HepG2 (cell line): ENCODE data around the gene MORF4L1. TPM values are rescaled to one million over a fixed set of nuclear protein-coding genes. Genes with fewer than 3 reads are reported as not detected.

Source experiments
- GMEB1 ChIP-seq: sonication (generic); formaldehyde crosslinking; IDR thresholded peaks from 2 replicates; pipeline ENCODE4 v1.5.1; 2020; ENCODE audit warnings: missing genetic modification reagents, mild to moderate bottlenecking, borderline replicate concordance
- HNRNPK ChIP-seq: fragments of 200-400 bp; formaldehyde crosslinking; IDR thresholded peaks from 2 replicates; pipeline ENCODE4 v1.6.1; 2018; ENCODE audit warnings: low read length, low read depth, moderate library complexity, mild to moderate bottlenecking; ENCODE audit not compliant: poor library complexity, severe bottlenecking
- RCOR2 ChIP-seq: IDR thresholded peaks from 2 replicates; pipeline ENCODE4 v1.6.1; 2016; ENCODE audit warnings: missing biosample characterization, missing genetic modification reagents
- ZBTB7B ChIP-seq: sonication (generic); formaldehyde crosslinking; IDR thresholded peaks from 2 replicates; pipeline ENCODE4 v1.4.0; 2020; ENCODE audit warnings: missing genetic modification reagents
- ZFP82 ChIP-seq: sonication (generic); formaldehyde crosslinking; IDR thresholded peaks from 2 replicates; pipeline ENCODE4 v1.5.1; 2020; ENCODE audit warnings: mild to moderate bottlenecking, missing genetic modification reagents, borderline replicate concordance
- ZHX2 ChIP-seq, 2 experiments: sonication (generic) in 1 of 2; formaldehyde crosslinking in 1 of 2; IDR thresholded peaks; 2 replicates each; pipeline versions ENCODE4 v1.6.1 to v1.9.0; 2014 to 2022; ENCODE audit warnings: antibody characterized with exemption in 1 of 2, borderline replicate concordance in 1 of 2, inconsistent platforms in 1 of 2, low read depth in 1 of 2, missing genetic modification reagents in 1 of 2
- ZNF343 ChIP-seq: sonication (generic); formaldehyde crosslinking; IDR thresholded peaks from 2 replicates; pipeline ENCODE4 v1.4.0; 2020; ENCODE audit warnings: mild to moderate bottlenecking, missing genetic modification reagents
- ZNF672 ChIP-seq: sonication (generic); formaldehyde crosslinking; IDR thresholded peaks from 2 replicates; pipeline ENCODE4 v1.8.1; 2022; ENCODE audit warnings: missing genetic modification reagents
- polyA plus RNA-seq, 8 experiments: library from polyadenylated mRNA; depleted of rRNA in 3 of 8; stranded (reverse) in 7 of 8; unstranded in 1 of 8; fragments of >200 nt; fragmentation: Illumina TruSeq in 4 of 8; extraction: Trizol in 4 of 8; gene quantifications; 2 replicates each; pipeline versions ENCODE4 v1.2.1 to v1.2.3, GENCODE V29; 2011 to 2016; ENCODE audit warnings: low read depth in 4 of 8, missing spikeins in 1 of 8, mixed read lengths in 1 of 8; ENCODE audit not compliant: insufficient read depth in 1 of 8
- total RNA-seq, 5 experiments: library from RNA; depleted of rRNA; stranded (reverse); fragments of >200 nt; fragmentation: Illumina TruSeq; extraction: Trizol; gene quantifications; 2 replicates each; pipeline ENCODE4 v1.2.3, GENCODE V29; 2016; ENCODE audit warnings: low read depth in 1 of 5

The MORF4L1 gene
- total and polyA plus RNA-seq, 2 of the 13 experiments (the other 11 are each of a cell fraction or from before 2014, with no cell fraction given) = 218 to 219 TPM

GRCh38 chr15:78872155-78872971 is at the start of gene MORF4L1 (continued):
- TF ChIP-seq ZNF672 (CRISPR knock-in tag) = no peak
- 0 out of 2 replicates have a peak, but pooled peaks have one; percentile 16 for TF ChIP-seq ZFP82 (CRISPR knock-in tag)
- peak; percentile 84 for TF ChIP-seq GMEB1 (CRISPR knock-in tag)
- TF ChIP-seq ZHX2 (IDR thresholded peaks at IDR 0.05; ENCODE audit: low read depth) = peak; percentile 56; the same call in 1 of the 2 replicates
- TF ChIP-seq ZHX2 (CRISPR knock-in tag; IDR thresholded peaks at IDR 0.05; ENCODE audit: borderline replicate concordance) = no peak
- no peak for TF ChIP-seq ZNF343
- peak; percentile 97 for TF ChIP-seq HNRNPK
- no peak for TF ChIP-seq RCOR2 (CRISPR knock-in tag)
- no peak for TF ChIP-seq ZBTB7B (CRISPR knock-in tag)
